Measurements from ENCODE around the gene KRT38. TPM values are rescaled to one million over a fixed set of nuclear protein-coding genes. Genes with fewer than 3 reads are reported as not detected.

KRT38 gene
- total RNA-seq, 2 experiments from 2014 or later, result not detected

GRCh38 chr17:41448506-41448905, 7.7 kb upstream of the KRT38 start:
- Mint-ChIP-seq H3K36me3 (ENCODE audit: low read depth) (no peaks in the 10 kb centered on the region), H3K4me1 (ENCODE audit: low read depth) (no peaks in the 10 kb centered on the region), H3K9me3 (no peaks in the 10 kb centered on the region), H3K27ac (no peak overlapping the region), H3K27me3 (peaks cover 5% of the 10 kb centered on the region), H3K4me3 (no peak overlapping the region)
- POLR2A ChIA-PET, result no interaction called here
- CTCF ChIA-PET, result interaction anchor here (0.7 to 1.3 kb wide), 2 partner anchors 14 to 31 kb away, joined by 3 read pairs; no protein-coding TSS in a partner anchor
- TF ChIP-seq CTCF (IDR thresholded peaks at IDR 0.05), result no peak
- intact Hi-C loops (cut with micrococcal nuclease), result no loop called here
- ATAC-seq (no peak), DNase-seq (no peak)

GRCh38 chr17:41446806-41447205, 6.0 kb upstream of the KRT38 start:
- no peak for TF ChIP-seq CTCF (IDR thresholded peaks at IDR 0.05)
- no peak for ATAC-seq
- Mint-ChIP-seq H3K36me3 (ENCODE audit: low read depth) (no peaks in the 10 kb centered on the region), H3K27ac (no peak overlapping the region), H3K27me3 (peaks cover 5% of the 10 kb centered on the region), H3K4me1 (ENCODE audit: low read depth) (no peaks in the 10 kb centered on the region), H3K4me3 (no peak overlapping the region), H3K9me3 (no peaks in the 10 kb centered on the region)
- POLR2A ChIA-PET, result no interaction called here
- no peak for DNase-seq
- intact Hi-C loops (cut with micrococcal nuclease), result no loop called here
- CTCF ChIA-PET, result no interaction called here

- TF ChIP-seq CTCF (IDR thresholded peaks at IDR 0.05), result no peak
Observed at GRCh38 chr17:41444640-41445039, 3.9 kb upstream of the KRT38 start.

GRCh38 chr17:41444186-41444585, 3.4 kb upstream of the KRT38 start:
- intact Hi-C loops (cut with micrococcal nuclease), result no loop called here
- no peak overlapping the region for H3K27ac Mint-ChIP-seq
- no peak overlapping the region for H3K4me3 Mint-ChIP-seq
- H3K27me3 Mint-ChIP-seq, result peaks cover 4% of the 10 kb centered on the region
- POLR2A ChIA-PET, result no interaction called here
- DNase-seq, result no peak
- TF ChIP-seq CTCF (IDR thresholded peaks at IDR 0.05), result no peak
- H3K9me3 Mint-ChIP-seq, result no peaks in the 10 kb centered on the region
- ATAC-seq, result no peak
- no peaks in the 10 kb centered on the region for H3K36me3 Mint-ChIP-seq (ENCODE audit: low read depth)
- no peaks in the 10 kb centered on the region for H3K4me1 Mint-ChIP-seq (ENCODE audit: low read depth)
- CTCF ChIA-PET, result interaction anchor here (1.2 kb wide), 1 partner anchor 54 kb away, joined by 4 read pairs; no protein-coding TSS in a partner anchor

More at GRCh38 chr17:41444640-41445039, 3.9 kb upstream of the KRT38 start:
- no peak overlapping the region for H3K4me3 Mint-ChIP-seq
- no peaks in the 10 kb centered on the region for H3K9me3 Mint-ChIP-seq
- H3K4me1 Mint-ChIP-seq (ENCODE audit: low read depth), result no peaks in the 10 kb centered on the region
- H3K27ac Mint-ChIP-seq, result no peak overlapping the region
- POLR2A ChIA-PET, result no interaction called here
- intact Hi-C loops (cut with micrococcal nuclease), result no loop called here
- H3K36me3 Mint-ChIP-seq (ENCODE audit: low read depth), result no peaks in the 10 kb centered on the region
- DNase-seq, result no peak
- no peak for ATAC-seq
- peaks cover 4% of the 10 kb centered on the region for H3K27me3 Mint-ChIP-seq
- CTCF ChIA-PET, result interaction anchor here (1.2 kb wide), 1 partner anchor 54 kb away, joined by 4 read pairs; no protein-coding TSS in a partner anchor

- Mint-ChIP-seq H3K9me3 (no peaks in the 10 kb centered on the region), H3K4me3 (no peak overlapping the region)
Observed at GRCh38 chr17:41442739-41443138, 2.0 kb upstream of the KRT38 start.

More at GRCh38 chr17:41442739-41443138, 2.0 kb upstream of the KRT38 start:
- H3K36me3 Mint-ChIP-seq (ENCODE audit: low read depth), result no peaks in the 10 kb centered on the region
- ChIA-PET POLR2A (no interaction called here), CTCF (no interaction called here)
- no peaks in the 10 kb centered on the region for H3K4me1 Mint-ChIP-seq (ENCODE audit: low read depth)
- no peak overlapping the region for H3K27ac Mint-ChIP-seq
- peaks cover 4% of the 10 kb centered on the region for H3K27me3 Mint-ChIP-seq
- no peak for ATAC-seq
- no peak for TF ChIP-seq CTCF (IDR thresholded peaks at IDR 0.05)
- no peak for DNase-seq
- intact Hi-C loops (cut with micrococcal nuclease), result no loop called here

Measured in activated CD8-positive, alpha-beta T cell treated with anti-CD3 and anti-CD28 coated beads for 36 hours (primary cell).